DMS 273 (cell line): Measurements from ENCODE around the gene MIPOL1.
"Not testable (repeated sequence)": the region's sequence is repeated elsewhere in the genome, so short reads cannot be mapped to it uniquely, and the experiment has no call there.

Source experiments
- DNase-seq: peaks from one replicate; lab custom pipeline; 2025; ENCODE audit not compliant: unreplicated experiment; lab: John Stamatoyannopoulos, UW

Gene MIPOL1

DNA sequence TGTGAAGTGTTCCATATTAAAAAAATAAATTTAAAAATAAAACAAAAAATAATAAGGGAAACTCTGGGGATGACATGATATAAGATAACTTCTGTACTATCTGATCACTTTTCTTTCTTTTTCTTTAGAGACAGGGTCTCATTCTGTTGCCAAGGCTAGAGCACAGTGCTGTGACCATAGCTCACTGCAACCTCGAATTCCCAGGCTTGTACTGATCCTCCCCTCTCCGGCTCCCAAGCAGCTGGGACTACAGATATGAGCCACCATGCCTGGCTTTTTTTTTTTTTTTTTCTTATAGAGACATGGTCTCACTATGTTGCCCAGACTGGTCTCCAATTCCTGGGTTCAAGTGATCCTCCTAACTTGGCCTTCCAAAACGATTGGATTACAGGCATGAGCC, 10.4 kb upstream of the MIPOL1 start:
- no peak for DNase-seq

DNA sequence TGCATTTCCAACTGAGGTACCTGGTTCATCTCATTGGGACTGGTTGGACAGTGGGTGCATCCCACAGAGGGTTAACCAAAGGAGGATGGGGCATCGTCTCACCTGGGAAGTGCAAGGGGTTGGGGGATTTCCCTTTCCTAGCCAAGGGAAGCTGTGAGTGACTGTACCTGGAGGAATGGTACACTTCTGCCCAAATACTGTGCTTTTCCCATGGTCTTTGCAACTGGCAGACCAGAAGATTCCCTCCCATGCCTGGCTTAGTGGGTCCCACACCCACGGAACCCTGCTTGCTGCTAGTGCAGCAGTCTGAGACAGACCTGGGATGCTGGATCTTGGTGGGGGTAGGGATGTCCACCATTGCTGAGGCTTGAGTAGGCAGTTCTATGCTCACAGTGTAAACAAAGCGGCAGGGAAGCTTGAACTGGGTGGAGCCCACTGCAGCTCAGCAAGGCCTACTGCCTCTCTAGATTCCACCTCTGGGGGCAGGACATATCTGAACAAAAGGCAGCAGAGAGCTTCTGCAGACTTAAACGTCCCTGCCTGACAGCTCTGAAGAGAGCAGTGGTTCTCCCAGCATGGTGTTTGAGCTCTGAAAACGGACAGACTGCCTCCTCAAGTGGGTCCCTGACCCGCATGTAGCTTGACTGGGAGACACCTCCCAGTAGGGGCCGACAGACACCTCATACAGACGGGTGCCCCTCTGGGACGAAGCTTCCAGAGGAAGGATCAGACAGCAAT, 9.7 kb upstream of the MIPOL1 start:
- not testable (repeated sequence) for DNase-seq

DNA sequence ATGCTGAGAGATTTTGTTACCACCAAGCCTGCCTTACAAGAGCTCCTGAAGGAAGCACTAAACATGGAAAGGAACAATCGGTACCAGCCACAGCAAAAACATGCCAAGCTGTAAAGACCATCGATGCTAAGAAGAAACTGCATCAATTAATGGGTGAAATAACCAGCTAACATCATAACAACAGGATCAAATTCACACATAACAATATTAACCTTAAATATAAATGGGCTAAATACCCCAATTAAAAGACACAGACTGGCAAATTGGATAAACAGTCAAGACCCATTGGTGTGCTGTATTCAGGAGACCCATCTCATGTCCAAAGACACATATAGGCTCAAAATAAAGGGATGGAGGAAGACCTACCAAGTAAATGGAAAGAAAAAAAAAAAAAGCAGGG, 8.0 kb upstream of the MIPOL1 start:
- not testable (repeated sequence) for DNase-seq

DNA sequence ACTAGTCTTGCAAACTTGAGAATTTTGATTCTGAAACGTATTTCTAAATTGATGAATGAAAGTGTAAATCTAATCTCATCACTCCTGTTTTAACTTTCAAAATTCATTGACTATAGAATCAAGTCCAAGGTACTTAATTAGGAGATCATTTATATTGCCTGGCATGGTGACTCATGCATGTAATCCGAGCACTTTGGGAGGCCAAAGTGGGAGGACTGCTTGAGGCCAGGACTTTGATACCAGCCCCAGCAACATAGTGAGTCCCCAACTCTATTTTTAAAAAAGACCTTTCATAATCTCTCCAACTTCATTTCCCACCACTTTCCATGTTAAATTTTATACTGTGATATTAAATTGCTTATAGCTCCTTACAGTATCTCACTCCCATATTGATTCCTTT, 3.0 kb upstream of the MIPOL1 start:
- no peak for DNase-seq

DNA sequence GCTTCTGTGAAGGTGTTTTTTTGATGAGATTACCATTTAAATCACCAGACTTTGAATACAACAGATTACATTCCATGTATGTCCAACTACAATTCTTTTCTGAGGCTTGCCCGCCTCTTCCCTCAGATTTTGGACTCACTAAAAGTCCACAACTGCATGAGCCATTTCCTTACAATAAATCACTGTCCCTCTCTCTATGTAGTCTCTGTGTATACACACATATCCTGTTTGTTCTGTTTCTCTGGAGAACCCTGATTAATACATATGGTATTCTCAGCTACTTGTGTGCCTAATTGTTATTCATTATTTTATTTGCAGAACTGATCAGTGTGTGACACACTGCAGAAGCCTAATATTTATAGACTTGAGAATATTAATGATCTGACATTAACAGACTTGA, 2.4 kb upstream of the MIPOL1 start:
- no peak for DNase-seq

DNA sequence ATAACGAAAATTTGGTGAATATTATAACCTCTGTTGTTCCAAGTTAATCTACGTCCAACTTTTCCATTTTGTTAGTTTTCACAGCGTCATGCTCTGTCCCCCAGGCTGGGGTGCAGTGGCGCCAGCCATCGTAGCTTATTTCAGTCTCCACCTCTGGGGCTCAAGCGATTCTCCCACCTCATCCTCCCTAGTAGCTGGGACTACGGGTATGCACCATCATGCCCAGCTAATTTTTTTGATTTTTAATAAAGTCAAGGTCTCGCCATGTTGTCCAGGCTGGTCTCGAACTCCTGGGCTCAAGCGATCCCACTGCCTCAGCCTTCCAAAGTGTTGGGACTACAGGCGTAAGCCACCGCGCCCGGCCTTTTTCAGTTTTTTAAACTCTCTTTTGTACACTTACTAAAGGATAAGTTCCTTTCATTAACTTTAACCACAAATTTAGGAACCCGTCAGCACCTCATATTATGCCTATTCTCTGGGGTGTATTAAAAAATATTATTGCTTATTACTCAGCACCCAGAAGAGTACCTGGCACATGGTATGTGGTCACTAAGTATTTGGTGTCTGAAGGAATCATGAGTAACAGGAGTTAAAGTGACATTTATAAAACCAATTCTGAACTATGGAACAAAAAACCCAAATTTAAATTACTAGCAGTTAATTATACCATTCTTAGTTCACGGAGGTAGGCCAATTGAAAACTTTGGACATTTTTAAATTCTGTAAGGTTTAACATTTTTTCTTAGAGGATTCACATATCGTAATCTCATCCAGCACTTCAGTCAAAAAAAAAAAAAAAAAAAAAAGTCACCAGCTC, 925 bp upstream of the MIPOL1 start:
- DNase-seq: no peak

DNA sequence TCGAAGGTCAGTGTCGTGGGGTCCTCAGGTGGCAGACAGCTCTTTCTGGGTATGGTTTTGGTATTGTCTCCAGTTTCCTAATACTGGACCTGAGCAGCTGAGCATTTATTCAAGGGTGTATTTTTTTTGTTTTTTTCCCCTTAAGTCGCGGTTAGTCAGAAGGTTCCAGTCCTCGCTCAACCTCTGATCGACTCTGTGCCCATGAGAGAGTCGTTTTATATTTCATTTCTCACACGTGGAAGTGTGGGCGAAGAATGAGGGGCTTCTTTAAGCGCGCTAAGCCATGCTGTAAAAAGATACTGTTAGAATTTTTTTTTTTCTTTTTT, 499 bp downstream of the MIPOL1 start:
- DNase-seq: no peak

DNA sequence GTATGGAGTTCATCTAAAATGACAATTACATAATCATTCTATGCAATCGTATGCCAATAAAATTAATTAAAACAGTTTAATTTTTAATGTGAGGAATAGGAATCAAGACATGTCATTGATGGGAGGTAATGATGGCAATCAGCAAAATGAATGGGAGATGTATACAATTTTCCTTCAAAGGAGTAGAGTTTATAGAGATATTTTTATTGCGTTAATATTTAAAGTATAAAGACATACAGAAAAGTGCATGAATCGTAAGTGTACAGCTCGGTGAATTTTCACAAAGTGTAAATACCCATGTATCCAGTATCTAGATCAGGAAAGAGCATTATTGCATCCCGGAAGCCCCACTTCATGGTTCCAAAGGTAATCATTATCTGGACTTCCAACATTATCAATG, 1.2 kb downstream of the MIPOL1 start:
- DNase-seq: no peak

DNA sequence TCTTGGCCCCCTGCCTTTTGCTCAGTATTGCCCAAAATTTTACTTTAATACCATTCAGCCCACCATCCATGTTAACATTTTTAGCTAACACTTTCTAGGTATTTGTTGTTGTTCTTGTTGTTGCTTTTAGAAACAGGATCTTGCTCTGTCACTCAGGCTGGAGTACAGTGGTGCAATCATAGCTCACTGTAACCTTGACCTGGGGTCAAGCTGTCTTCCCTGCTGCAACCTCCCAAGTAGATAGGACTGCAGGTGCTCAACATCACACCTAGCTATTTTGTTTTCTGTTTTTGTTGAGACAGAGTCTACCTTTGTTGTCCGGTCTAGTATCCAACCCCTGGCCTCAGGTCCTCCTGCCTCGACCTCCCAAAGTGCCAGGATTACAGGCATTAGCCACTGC, 4.0 kb downstream of the MIPOL1 start:
- no peak for DNase-seq

DNA sequence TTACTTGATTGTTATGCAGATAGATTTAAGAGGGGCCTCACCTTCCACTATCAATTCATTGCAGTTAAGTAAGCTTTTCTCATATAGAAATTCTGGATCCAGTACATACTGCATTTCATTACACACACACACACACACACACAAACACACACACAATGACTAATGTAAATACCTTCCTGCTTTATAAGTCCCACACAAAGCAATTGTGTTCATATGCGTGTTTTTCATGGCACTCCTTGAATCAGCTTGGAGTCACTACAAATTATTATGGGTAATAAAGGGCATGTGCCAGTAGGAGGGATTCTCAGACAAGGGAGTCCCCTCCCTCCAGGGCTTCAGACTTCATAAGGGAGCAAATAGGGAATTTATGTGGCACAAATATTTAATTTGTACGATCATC, 4.5 kb downstream of the MIPOL1 start:
- DNase-seq: no peak

DNA sequence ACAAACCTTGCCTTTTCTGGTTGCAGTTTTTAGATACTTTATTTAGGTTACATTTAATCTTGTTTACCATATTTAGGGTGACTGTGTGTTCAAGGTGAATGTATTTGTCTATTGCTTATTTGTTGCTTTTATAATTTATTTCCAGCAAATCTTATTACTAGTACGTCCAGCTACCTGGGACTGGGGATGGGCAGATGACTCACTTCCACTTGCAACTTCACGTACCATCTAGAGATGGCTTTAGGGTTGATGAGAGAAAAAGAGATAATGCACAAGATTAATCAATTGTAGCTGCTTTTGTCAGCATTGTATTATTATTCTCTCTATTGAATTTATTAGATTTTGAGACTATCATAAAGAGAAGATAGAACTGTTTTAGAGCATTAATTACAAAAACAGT, 5.1 kb downstream of the MIPOL1 start:
- DNase-seq: no peak

DNA sequence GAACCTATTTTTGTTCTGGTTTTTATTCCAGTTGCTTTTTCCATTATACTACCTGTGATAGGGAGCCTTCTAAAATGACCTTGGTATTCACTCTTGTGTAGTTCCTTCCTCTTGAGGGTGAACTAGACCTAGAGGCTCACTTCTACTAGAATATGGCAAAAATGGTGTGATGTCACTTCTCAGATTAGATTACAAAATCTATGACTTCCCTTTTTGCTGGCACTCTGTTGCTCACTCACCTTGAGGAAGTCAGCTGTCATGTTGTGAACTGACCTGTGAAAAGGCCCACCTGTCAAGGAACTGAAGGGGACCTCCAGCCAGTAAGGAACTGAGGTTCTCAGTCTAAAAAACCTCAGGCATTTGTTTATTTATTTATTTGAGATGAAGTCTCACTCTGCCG, 5.7 kb downstream of the MIPOL1 start:
- DNase-seq: no peak

DNA sequence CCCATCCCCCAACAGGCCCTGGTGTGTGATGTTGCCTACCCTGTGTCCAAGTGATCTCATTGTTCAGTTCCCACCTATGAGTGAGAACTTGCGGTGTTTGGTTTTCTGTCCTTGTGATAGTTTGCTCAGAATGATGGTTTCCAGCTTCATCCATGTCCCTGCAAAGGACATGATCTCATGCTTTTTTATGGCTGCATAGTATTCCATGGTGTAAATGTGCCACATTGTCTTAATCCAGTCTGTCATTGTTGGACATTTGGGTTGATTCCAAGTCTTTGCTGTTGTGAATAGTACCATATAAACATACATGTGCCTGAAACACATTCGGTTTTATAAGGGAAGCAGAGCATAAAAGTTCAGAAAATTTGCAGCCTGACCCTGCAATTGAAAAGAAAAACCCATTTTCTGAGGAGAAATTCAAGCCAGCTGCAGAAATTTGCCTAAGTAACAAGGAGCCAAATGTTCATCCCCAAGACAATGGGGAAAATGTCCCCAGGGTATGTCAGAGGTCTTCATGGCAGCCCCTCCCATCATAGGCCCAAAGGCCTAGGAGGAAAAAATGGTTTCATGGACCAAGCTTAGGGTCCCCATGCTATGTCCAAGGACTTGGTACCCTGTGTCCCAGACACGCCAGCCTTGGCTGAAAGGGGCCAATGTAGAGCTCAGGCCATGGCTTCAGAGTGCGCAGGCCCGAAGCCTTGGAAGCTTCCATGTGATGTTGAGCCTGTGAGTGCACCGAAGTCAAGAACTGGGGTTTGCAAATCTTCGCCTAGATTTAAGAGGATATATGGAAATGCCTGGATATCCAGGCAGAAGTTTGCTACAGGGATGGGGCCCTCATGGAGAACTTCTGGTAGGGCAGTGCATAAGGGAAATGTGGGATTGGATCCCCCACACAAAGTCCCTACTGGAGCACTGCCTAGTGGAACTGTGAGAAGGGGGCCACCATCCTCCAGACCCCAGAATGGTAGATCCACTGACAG, 8.2 kb downstream of the MIPOL1 start:
- DNase-seq: peak; percentile 20

DNA sequence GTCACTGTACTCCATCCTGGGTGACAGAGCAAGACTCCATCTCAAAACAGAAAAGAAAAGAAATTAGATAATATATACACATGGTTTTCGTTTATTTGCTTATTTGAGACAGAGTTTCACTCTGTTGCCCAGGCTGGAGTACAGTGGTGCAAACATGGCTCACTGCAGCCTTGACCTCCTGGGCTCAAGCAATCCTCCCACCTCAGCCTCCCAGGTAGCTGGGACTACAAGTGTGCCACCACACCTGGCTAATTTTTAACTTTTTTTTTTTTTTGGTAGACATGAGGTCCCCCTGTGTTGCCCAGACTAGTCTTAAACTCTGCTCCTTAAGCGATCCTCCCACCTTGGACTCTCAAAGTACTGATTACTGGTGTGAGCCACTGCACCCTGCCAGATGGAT, 11.9 kb downstream of the MIPOL1 start:
- not testable (repeated sequence) for DNase-seq

DNA sequence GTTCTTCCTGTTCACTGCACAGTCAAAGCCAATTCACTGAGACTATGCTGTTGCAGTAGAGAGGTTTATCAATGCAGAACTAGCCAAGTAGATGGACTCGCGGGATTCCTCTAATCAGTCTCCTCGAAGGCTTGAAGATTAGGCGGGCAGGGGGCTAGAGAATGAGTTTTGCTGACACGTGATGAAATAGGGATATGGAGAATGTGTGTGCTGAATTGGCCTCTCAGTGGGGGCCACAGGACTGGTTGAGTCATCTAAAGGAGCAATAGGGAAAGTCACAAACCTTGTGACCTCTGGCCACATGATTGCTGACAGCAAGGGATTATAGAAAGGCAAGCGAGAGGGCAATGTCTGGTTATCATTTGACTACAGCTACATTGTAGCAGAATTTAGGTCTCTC, 12.7 kb downstream of the MIPOL1 start:
- no peak for DNase-seq

DNA sequence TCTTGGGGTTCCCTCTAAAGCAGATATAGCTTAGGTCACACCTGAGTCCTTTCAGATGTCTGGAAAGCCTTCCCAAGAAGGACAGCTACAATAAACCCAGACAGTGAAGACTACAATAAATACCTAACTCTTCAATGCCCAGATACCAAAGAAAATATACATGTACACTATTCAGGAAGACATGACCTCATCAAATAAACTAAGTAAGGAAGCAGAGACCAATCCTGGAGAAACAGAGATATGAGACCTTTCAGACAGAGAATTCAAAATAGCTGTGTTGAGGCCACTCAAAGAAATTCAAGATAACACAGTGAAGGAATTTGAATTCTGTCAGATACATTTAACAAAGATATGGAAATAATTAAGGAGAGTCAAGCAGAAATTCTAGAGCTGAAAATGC, 15.3 kb downstream of the MIPOL1 start:
- no peak for DNase-seq

DNA sequence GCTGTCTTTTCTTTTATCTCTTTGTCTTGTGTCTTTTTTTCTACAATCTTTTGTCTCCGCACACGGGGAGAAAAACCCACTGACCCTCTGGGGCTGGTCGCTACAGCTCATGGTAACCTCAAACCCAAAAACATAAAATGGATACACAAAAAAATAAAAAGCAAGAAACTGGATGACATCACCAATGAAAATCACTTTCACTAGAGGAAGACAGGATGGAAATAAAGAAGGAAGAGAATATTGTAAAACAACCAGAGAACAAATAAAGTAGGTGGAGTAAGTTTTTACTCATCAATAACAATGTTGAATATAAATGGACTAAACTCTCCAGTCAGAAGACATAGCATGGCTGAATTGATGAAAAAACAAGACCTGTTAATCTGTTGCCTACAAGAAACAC, 17.6 kb downstream of the MIPOL1 start:
- DNase-seq: no peak

DNA sequence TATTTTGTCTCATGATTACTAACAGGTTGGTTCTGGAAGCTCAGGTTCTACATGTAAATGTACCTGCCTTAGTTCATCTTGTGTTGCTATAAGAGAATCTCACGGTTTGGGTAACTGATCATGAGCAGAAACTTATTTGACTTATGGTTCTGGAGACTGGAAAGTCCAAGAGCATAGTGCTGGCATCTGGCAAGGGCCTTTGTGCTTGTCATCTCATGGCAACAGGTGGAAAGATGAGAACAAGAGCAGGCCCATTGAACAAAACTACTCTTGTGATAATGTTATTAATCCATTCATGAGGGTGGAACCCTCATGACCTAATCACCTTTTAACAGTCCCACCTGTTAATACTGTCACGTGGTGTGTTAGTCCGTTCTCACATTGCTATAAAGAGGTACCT, 23.3 kb downstream of the MIPOL1 start:
- DNase-seq: no peak

DNA sequence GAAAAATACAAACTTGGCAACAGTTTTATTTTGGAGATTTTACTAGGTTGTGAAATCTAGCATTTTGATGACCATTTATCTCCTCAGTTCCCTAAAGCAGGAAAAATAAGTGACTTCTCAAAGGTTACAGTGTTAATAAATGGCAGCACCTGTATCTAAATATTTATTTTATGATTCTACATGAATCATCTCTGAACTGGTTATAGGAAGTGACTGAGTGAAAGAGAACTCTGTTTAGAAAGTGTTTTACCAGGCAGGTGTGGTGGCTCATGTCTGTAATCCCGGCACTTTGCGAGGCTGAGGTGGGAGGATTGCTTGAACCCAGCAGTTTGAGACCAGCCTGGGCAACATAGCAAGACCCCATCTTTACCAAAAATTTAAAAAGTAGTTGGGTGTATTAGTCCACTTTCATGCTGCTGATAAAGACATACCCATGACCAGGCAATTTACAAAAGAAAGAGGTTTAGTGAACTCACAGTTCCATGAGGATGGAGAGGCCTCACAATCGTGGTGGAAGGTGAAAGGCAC, 26.3 kb downstream of the MIPOL1 start:
- no peak for DNase-seq

DNA sequence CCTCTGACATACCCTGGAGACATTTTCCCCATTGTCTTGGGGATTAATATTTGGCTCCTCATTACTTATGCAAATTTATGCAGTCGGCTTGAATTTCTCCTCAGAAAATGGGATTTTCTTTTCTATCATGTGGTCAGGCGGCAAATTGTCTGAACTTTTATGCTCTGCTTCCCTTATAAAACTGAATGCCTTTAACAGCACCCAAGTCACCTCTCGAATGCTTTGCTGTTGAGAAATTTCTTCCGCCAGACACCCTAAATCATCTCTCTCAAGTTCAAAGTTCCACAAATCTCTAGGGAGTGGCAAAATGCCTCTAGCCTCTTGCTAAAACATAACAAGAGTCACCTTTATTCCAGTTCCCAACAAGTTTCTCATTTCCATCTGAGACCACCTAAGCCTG, 27.9 kb downstream of the MIPOL1 start:
- not testable (repeated sequence) for DNase-seq

DNA sequence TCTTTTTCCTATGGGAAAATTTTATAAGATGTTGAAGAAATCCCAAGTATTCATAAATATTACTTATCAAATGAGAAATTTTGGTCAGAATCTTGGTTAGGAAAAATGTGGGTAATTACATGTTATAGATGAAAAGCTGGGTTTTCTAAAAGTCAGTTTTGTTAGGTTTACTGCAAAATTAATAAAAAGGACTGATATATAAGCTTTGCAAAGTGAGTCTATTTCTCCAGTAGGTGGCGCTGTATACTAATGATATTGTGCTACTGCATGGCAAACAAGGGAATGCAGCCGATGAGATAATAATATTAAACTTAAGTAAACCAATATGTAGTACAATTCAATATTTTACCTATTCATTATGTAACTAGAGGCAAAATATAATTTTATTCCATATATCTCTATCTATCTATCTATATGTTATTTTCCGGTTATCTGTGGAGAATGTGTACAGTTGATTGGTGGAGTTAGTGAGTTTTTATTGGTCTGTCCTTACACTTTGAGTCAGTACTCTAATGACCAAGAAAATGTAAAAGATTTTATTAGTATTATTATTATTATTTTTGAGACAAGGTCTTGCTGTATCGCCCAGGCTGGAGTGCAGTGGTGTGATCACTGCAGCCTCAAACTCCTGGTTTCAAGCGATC, 32.9 kb downstream of the MIPOL1 start:
- DNase-seq: peak; percentile 87
